ENCODE results near the gene CBLN3. TPM values are rescaled to one million over a fixed set of nuclear protein-coding genes. Genes with fewer than 3 reads are reported as not detected.
"Not testable (repeated sequence)": the region's sequence is repeated elsewhere in the genome, so short reads cannot be mapped to it uniquely, and the experiment has no call there.

Gene CBLN3
- total RNA-seq, 1 donor from 2014 or later = 61.1 TPM

GRCh38 chr14:24458736-24459135 lies 29.3 kb upstream of the CBLN3 start:
- Mint-ChIP-seq H3K36me3 (ENCODE audit: low read depth) (peaks cover 10% of the 10 kb centered on the region), H3K27me3 (no peaks in the 10 kb centered on the region), H3K27ac (no peak overlapping the region), H3K9me3 (no peaks in the 10 kb centered on the region), H3K4me1 (peaks cover 2% of the 10 kb centered on the region), H3K4me3 (no peak overlapping the region)
- TF ChIP-seq CTCF (IDR thresholded peaks at IDR 0.05) = no peak
- POLR2A ChIA-PET = no interaction called here
- DNase-seq (no peak), ATAC-seq (ENCODE audit: low read depth) (no peak)
- CTCF ChIA-PET = no interaction called here
- intact Hi-C loops (cut with micrococcal nuclease) = no loop called here

GRCh38 chr14:24456980-24457379 lies 27.5 kb upstream of the CBLN3 start:
- no peak for ATAC-seq (ENCODE audit: low read depth)
- TF ChIP-seq CTCF (IDR thresholded peaks at IDR 0.05) = no peak
- Mint-ChIP-seq H3K4me3 (no peak overlapping the region), H3K27ac (no peak overlapping the region), H3K9me3 (no peaks in the 10 kb centered on the region), H3K36me3 (ENCODE audit: low read depth) (peaks cover 11% of the 10 kb centered on the region), H3K4me1 (no peaks in the 10 kb centered on the region), H3K27me3 (no peaks in the 10 kb centered on the region)
- POLR2A ChIA-PET = no interaction called here
- CTCF ChIA-PET = no interaction called here
- no peak for DNase-seq
- intact Hi-C loops (cut with micrococcal nuclease) = no loop called here

- H3K27ac Mint-ChIP-seq; H3K4me1 Mint-ChIP-seq; H3K9me3 Mint-ChIP-seq; DNase-seq; intact Hi-C loops (cut with micrococcal nuclease); H3K27me3 Mint-ChIP-seq; H3K36me3 Mint-ChIP-seq (ENCODE audit: low read depth); POLR2A ChIA-PET; ATAC-seq (ENCODE audit: low read depth); H3K4me3 Mint-ChIP-seq; CTCF ChIA-PET: not testable (repeated sequence)
Observed at GRCh38 chr14:24450828-24451227, 21.4 kb upstream of the CBLN3 start.

GRCh38 chr14:24443053-24443665 lies 13.7 kb upstream of the CBLN3 start:
- ChIA-PET CTCF (interaction anchor here (1.1 to 4.3 kb wide), 2 partner anchors 12 to 78 kb away, joined by 3 to 38 read pairs; no protein-coding TSS in a partner anchor), POLR2A (interaction anchor here (0.5 to 5.4 kb wide), 6 partner anchors 13 to 972 kb away, joined by 4 to 87 read pairs (median 6); partner anchors contain the start of genes CBLN3, KHNYN and TINF2)
- peaks cover 1% of the 10 kb centered on the region for H3K9me3 Mint-ChIP-seq
- ATAC-seq (ENCODE audit: low read depth) = no peak
- no peaks in the 10 kb centered on the region for H3K27me3 Mint-ChIP-seq
- H3K4me3 Mint-ChIP-seq = peak overlapping the region; percentile 98
- TF ChIP-seq CTCF (IDR thresholded peaks at IDR 0.05) = no peak
- intact Hi-C loops (cut with micrococcal nuclease) = loop anchor here (2.0 to 10.0 kb wide), 4 partner anchors 236 to 974 kb away; partner anchors contain the start of genes DHRS4, NGDN, THTPA and ZFHX2
- DNase-seq = no peak
- peaks cover 42% of the 10 kb centered on the region for H3K4me1 Mint-ChIP-seq
- peaks cover 47% of the 10 kb centered on the region for H3K36me3 Mint-ChIP-seq (ENCODE audit: low read depth)
- H3K27ac Mint-ChIP-seq = peak overlapping the region; percentile 98

- ChIA-PET CTCF (interaction anchor here (1.1 to 4.3 kb wide), 5 partner anchors 11 to 200 kb away, joined by 3 to 38 read pairs (median 7); partner anchors contain the start of gene TINF2), POLR2A (interaction anchor here (0.6 to 5.4 kb wide), 14 partner anchors 12 to 302 kb away, joined by 3 to 87 read pairs (median 4); partner anchors contain the start of genes CBLN3, CHMP4A, KHNYN and RABGGTA)
- Mint-ChIP-seq H3K4me1 (peaks cover 48% of the 10 kb centered on the region), H3K27ac (peak within 1 kb of the TSS; percentile 98), H3K9me3 (peaks cover 1% of the 10 kb centered on the region), H3K36me3 (ENCODE audit: low read depth) (peaks cover 54% of the 10 kb centered on the region), H3K27me3 (no peaks in the 10 kb centered on the region), H3K4me3 (peak within 1 kb of the TSS; percentile 98)
- DNase-seq (peak; percentile 81), ATAC-seq (ENCODE audit: low read depth) (peak; percentile 89)
- intact Hi-C loops (cut with micrococcal nuclease) = loop anchor here (1.0 to 10.0 kb wide), 9 partner anchors 11 to 974 kb away; partner anchors contain the start of genes DCAF11, DHRS4, IRF9 and NGDN
- TF ChIP-seq CTCF (IDR thresholded peaks at IDR 0.05) = no peak
Observed at GRCh38 chr14:24442240-24443052, 13.0 kb upstream of the CBLN3 start, which contains the start of gene SDR39U1. Gene SDR39U1 (minus strand): TSS chr14:24442776. CDS start chr14:24442769, 7 bp downstream.
